Measurements from ENCODE around the gene MS4A5.

Gene MS4A5

GRCh38 chr11:60454212-60454611, 24.8 kb downstream of the MS4A5 start:
- no peak overlapping the region for H3K4me2 ChIP-seq (ENCODE audit: insufficient read depth, low read length, poor library complexity, severe bottlenecking)
- no peak overlapping the region for H2AFZ ChIP-seq (ENCODE audit: low read length)
- H3K9ac ChIP-seq (ENCODE audit: low read depth, low read length, poor library complexity) = no peak overlapping the region
- no peaks in the 10 kb centered on the region for H3K4me1 ChIP-seq (ENCODE audit: control insufficient read depth in 2 of 2, insufficient read depth in 1 of 2, low read depth in 1 of 2, low read length in 2 of 2)
- H3K79me1 ChIP-seq (ENCODE audit: low read depth, low read length) = no peaks in the 10 kb centered on the region
- H2BK120ac ChIP-seq (ENCODE audit: low read depth, low read length) = no peak overlapping the region
- H2BK12ac ChIP-seq (ENCODE audit: low read length) = no peak overlapping the region
- no peak overlapping the region for H3K23ac ChIP-seq (ENCODE audit: low read depth, low read length, poor library complexity)
- H2BK15ac ChIP-seq (ENCODE audit: low read length) = no peak overlapping the region
- no peak overlapping the region for H3K4ac ChIP-seq (ENCODE audit: low read length)
- H3K18ac ChIP-seq (ENCODE audit: low read length) = no peak overlapping the region
- no peak overlapping the region for H3K4me3 ChIP-seq (ENCODE audit: low read length in 2 of 2)
- no peak overlapping the region for H3K27ac ChIP-seq (replicated peaks; ENCODE audit: low read length)
- H3K36me3 ChIP-seq (replicated peaks in 1 of 2; ENCODE audit: control insufficient read depth in 2 of 2, insufficient read depth in 2 of 2, low read length in 2 of 2) = no peaks in the 10 kb centered on the region
- H3K27me3 ChIP-seq (ENCODE audit: control insufficient read depth in 3 of 3, insufficient read depth in 3 of 3, low read depth in 1 of 3, low read length in 3 of 3) = no peaks in the 10 kb centered on the region
- no peak overlapping the region for H4K91ac ChIP-seq (ENCODE audit: low read depth, low read length, poor library complexity)
- no peak overlapping the region for H4K8ac ChIP-seq (ENCODE audit: low read depth, low read length)
- H3K9me3 ChIP-seq (replicated peaks in 1 of 2; ENCODE audit: control insufficient read depth in 2 of 2, insufficient read depth in 1 of 2, low read depth in 1 of 2, low read length in 2 of 2) = no peaks in the 10 kb centered on the region
- no peak for DNase-seq (ENCODE audit: low spot score)
- H2BK5ac ChIP-seq (ENCODE audit: low read length) = no peak overlapping the region
- H2AK5ac ChIP-seq (ENCODE audit: low read depth, low read length) = no peak overlapping the region
- no peak overlapping the region for H3K14ac ChIP-seq (ENCODE audit: low read length)

- Histone ChIP-seq H3K27me3 (ENCODE audit: control insufficient read depth in 3 of 3, insufficient read depth in 3 of 3, low read depth in 1 of 3, low read length in 3 of 3) (no peaks in the 10 kb centered on the region), H2BK5ac (ENCODE audit: low read length) (no peak within 1 kb of the TSS), H3K23ac (ENCODE audit: low read depth, low read length, poor library complexity) (no peak within 1 kb of the TSS), H2BK15ac (ENCODE audit: low read length) (no peak within 1 kb of the TSS), H2BK120ac (ENCODE audit: low read depth, low read length) (no peak within 1 kb of the TSS), H3K9ac (ENCODE audit: low read depth, low read length, poor library complexity) (no peak within 1 kb of the TSS), H3K18ac (ENCODE audit: low read length) (no peak within 1 kb of the TSS), H3K9me3 (replicated peaks in 1 of 2; ENCODE audit: control insufficient read depth in 2 of 2, insufficient read depth in 1 of 2, low read depth in 1 of 2, low read length in 2 of 2) (no peaks in the 10 kb centered on the region), H3K4me1 (ENCODE audit: control insufficient read depth in 2 of 2, insufficient read depth in 1 of 2, low read depth in 1 of 2, low read length in 2 of 2) (no peaks in the 10 kb centered on the region), H3K4me3 (ENCODE audit: low read length in 2 of 2) (no peak within 1 kb of the TSS), H3K36me3 (replicated peaks in 1 of 2; ENCODE audit: control insufficient read depth in 2 of 2, insufficient read depth in 2 of 2, low read length in 2 of 2) (no peaks in the 10 kb centered on the region), H4K91ac (ENCODE audit: low read depth, low read length, poor library complexity) (no peak within 1 kb of the TSS), H3K14ac (ENCODE audit: low read length) (no peak within 1 kb of the TSS), H3K79me1 (ENCODE audit: low read depth, low read length) (no peaks in the 10 kb centered on the region), H3K27ac (replicated peaks; ENCODE audit: low read length) (no peak within 1 kb of the TSS), H2AK5ac (ENCODE audit: low read depth, low read length) (no peak within 1 kb of the TSS), H3K4ac (ENCODE audit: low read length) (no peak within 1 kb of the TSS), H2AFZ (ENCODE audit: low read length) (no peak within 1 kb of the TSS), H4K8ac (ENCODE audit: low read depth, low read length) (no peak within 1 kb of the TSS), H3K4me2 (ENCODE audit: insufficient read depth, low read length, poor library complexity, severe bottlenecking) (no peak within 1 kb of the TSS), H2BK12ac (ENCODE audit: low read length) (no peak within 1 kb of the TSS)
- DNase-seq (ENCODE audit: low spot score) = no peak
- WGBS, 2 donors (ENCODE audit: extremely low coverage in 2 of 2, insufficient read length in 2 of 2, insufficient replicate concordance in 1 of 2) = no CpG with 5 or more reads among the region's 4 CpGs
These were observed 26.2 kb downstream of the MS4A5 start, which contains the start of gene MS4A1 for GRCh38 chr11:60455531-60456042. TSS of gene MS4A1 (plus strand) at chr11:60455847. CDS start at chr11:60462375, 6,528 bp downstream.

- Histone ChIP-seq H3K9ac (ENCODE audit: low read depth, low read length, poor library complexity) (no peak overlapping the region), H2BK15ac (ENCODE audit: low read length) (no peak overlapping the region), H2AK5ac (ENCODE audit: low read depth, low read length) (no peak overlapping the region), H3K4ac (ENCODE audit: low read length) (no peak overlapping the region), H2BK5ac (ENCODE audit: low read length) (no peak overlapping the region), H3K4me1 (ENCODE audit: control insufficient read depth in 2 of 2, insufficient read depth in 1 of 2, low read depth in 1 of 2, low read length in 2 of 2) (no peaks in the 10 kb centered on the region), H4K8ac (ENCODE audit: low read depth, low read length) (no peak overlapping the region), H3K27me3 (ENCODE audit: control insufficient read depth in 3 of 3, insufficient read depth in 3 of 3, low read depth in 1 of 3, low read length in 3 of 3) (no peaks in the 10 kb centered on the region), H2AFZ (ENCODE audit: low read length) (no peak overlapping the region), H2BK120ac (ENCODE audit: low read depth, low read length) (no peak overlapping the region), H3K18ac (ENCODE audit: low read length) (no peak overlapping the region), H4K91ac (ENCODE audit: low read depth, low read length, poor library complexity) (no peak overlapping the region), H3K9me3 (replicated peaks in 1 of 2; ENCODE audit: control insufficient read depth in 2 of 2, insufficient read depth in 1 of 2, low read depth in 1 of 2, low read length in 2 of 2) (no peaks in the 10 kb centered on the region), H3K23ac (ENCODE audit: low read depth, low read length, poor library complexity) (no peak overlapping the region), H3K27ac (replicated peaks; ENCODE audit: low read length) (no peak overlapping the region), H3K79me1 (ENCODE audit: low read depth, low read length) (no peaks in the 10 kb centered on the region), H3K4me2 (ENCODE audit: insufficient read depth, low read length, poor library complexity, severe bottlenecking) (no peak overlapping the region), H3K36me3 (replicated peaks in 1 of 2; ENCODE audit: control insufficient read depth in 2 of 2, insufficient read depth in 2 of 2, low read length in 2 of 2) (no peaks in the 10 kb centered on the region), H3K4me3 (ENCODE audit: low read length in 2 of 2) (no peak overlapping the region), H2BK12ac (ENCODE audit: low read length) (no peak overlapping the region), H3K14ac (ENCODE audit: low read length) (no peak overlapping the region)
- no CpG with 5 or more reads among the region's 3 CpGs for WGBS, 2 donors (ENCODE audit: extremely low coverage in 2 of 2, insufficient read length in 2 of 2, insufficient replicate concordance in 1 of 2)
- DNase-seq (ENCODE audit: low spot score) = no peak
These were observed 28.2 kb downstream of the MS4A5 start for GRCh38 chr11:60457576-60457975.

GRCh38 chr11:60459345-60459744, 30.0 kb downstream of the MS4A5 start:
- Histone ChIP-seq H3K27me3 (ENCODE audit: control insufficient read depth in 3 of 3, insufficient read depth in 3 of 3, low read depth in 1 of 3, low read length in 3 of 3) (no peaks in the 10 kb centered on the region), H3K36me3 (replicated peaks in 1 of 2; ENCODE audit: control insufficient read depth in 2 of 2, insufficient read depth in 2 of 2, low read length in 2 of 2) (no peaks in the 10 kb centered on the region), H3K4me3 (ENCODE audit: low read length in 2 of 2) (no peak overlapping the region), H2BK120ac (ENCODE audit: low read depth, low read length) (no peak overlapping the region), H2AFZ (ENCODE audit: low read length) (no peak overlapping the region), H3K4me1 (ENCODE audit: control insufficient read depth in 2 of 2, insufficient read depth in 1 of 2, low read depth in 1 of 2, low read length in 2 of 2) (no peaks in the 10 kb centered on the region), H3K14ac (ENCODE audit: low read length) (no peak overlapping the region), H2AK5ac (ENCODE audit: low read depth, low read length) (no peak overlapping the region), H3K4me2 (ENCODE audit: insufficient read depth, low read length, poor library complexity, severe bottlenecking) (no peak overlapping the region), H3K23ac (ENCODE audit: low read depth, low read length, poor library complexity) (no peak overlapping the region), H2BK15ac (ENCODE audit: low read length) (no peak overlapping the region), H4K91ac (ENCODE audit: low read depth, low read length, poor library complexity) (no peak overlapping the region), H2BK5ac (ENCODE audit: low read length) (no peak overlapping the region), H3K9ac (ENCODE audit: low read depth, low read length, poor library complexity) (no peak overlapping the region), H3K79me1 (ENCODE audit: low read depth, low read length) (no peaks in the 10 kb centered on the region), H3K18ac (ENCODE audit: low read length) (no peak overlapping the region), H3K4ac (ENCODE audit: low read length) (no peak overlapping the region), H4K8ac (ENCODE audit: low read depth, low read length) (no peak overlapping the region), H3K9me3 (replicated peaks in 1 of 2; ENCODE audit: control insufficient read depth in 2 of 2, insufficient read depth in 1 of 2, low read depth in 1 of 2, low read length in 2 of 2) (no peaks in the 10 kb centered on the region), H3K27ac (replicated peaks; ENCODE audit: low read length) (no peak overlapping the region), H2BK12ac (ENCODE audit: low read length) (no peak overlapping the region)
- DNase-seq (ENCODE audit: low spot score) = no peak
- WGBS, 2 donors (ENCODE audit: extremely low coverage in 2 of 2, insufficient read length in 2 of 2, insufficient replicate concordance in 1 of 2) = no CpG with 5 or more reads among the region's 1 CpG

All from neuronal stem cell (in vitro differentiated cells).